Measurements from ENCODE around the gene PSMC6. TPM values are rescaled to one million over a fixed set of nuclear protein-coding genes. Genes with fewer than 3 reads are reported as not detected.

The PSMC6 gene
- total RNA-seq (2021; fragmentation: NEBNext Ultra II Directional; extraction: Animal tissue kit (Norgen Biotek cat#: 25700)) = 100 to 1,000 TPM in 3 of 6 experiments, 10 to 100 TPM in 3; 78.9 to 110 (median 95.3) TPM
- long read RNA-seq, transcript PSMC6-217 (2 exons, 611 nt) = minor isoform, 6 of 218 reads
- long read RNA-seq, transcript PSMC6-201 (14 exons, 2,188 nt) = major isoform, 193 of 218 reads
- long read RNA-seq, partial matches to known transcripts = 9 of 218 reads
- long read RNA-seq, other reads (novel, unspliced or antisense) = 10 of 218 reads

- no peak for TF ChIP-seq CTCF (IDR thresholded peaks at IDR 0.05)
- H3K27me3 Mint-ChIP-seq (ENCODE audit: insufficient read depth) = peaks cover 7% of the 10 kb centered on the region
- DNase-seq = peak; percentile 75
- no peaks in the 10 kb centered on the region for H3K9me3 Mint-ChIP-seq
- H3K4me1 Mint-ChIP-seq (ENCODE audit: low read depth) = peaks cover 66% of the 10 kb centered on the region
- peak within 1 kb of the TSS; percentile 97 for H3K27ac Mint-ChIP-seq
- peaks cover 46% of the 10 kb centered on the region for H3K36me3 Mint-ChIP-seq (ENCODE audit: low read depth)
- H3K4me3 Mint-ChIP-seq = peak within 1 kb of the TSS; percentile 99
Measured at GRCh38 chr14:52706724-52707706, at the start of gene PSMC6. TSS of gene PSMC6 (plus strand) at chr14:52707200. CDS start at chr14:52707220, 20 bp downstream.

- H3K27me3 Mint-ChIP-seq (ENCODE audit: insufficient read depth) = no peaks in the 10 kb centered on the region; the same call in 1 of the 2 replicates
- no peak overlapping the region for H3K27ac Mint-ChIP-seq
- no peaks in the 10 kb centered on the region; the same call in 1 of the 2 replicates for H3K36me3 Mint-ChIP-seq (ENCODE audit: low read depth)
- H3K9me3 Mint-ChIP-seq = no peaks in the 10 kb centered on the region
- no peaks in the 10 kb centered on the region for H3K4me1 Mint-ChIP-seq (ENCODE audit: low read depth)
- no peak for DNase-seq
- no peak overlapping the region for H3K4me3 Mint-ChIP-seq
- no peak for TF ChIP-seq CTCF (IDR thresholded peaks at IDR 0.05)
Measured at GRCh38 chr14:52660325-52660724, 46.7 kb upstream of the PSMC6 start.

GRCh38 chr14:52660832-52661231 is 46.2 kb upstream of the PSMC6 start:
- DNase-seq = no peak
- Mint-ChIP-seq H3K27ac (no peak overlapping the region), H3K9me3 (no peaks in the 10 kb centered on the region), H3K4me1 (ENCODE audit: low read depth) (no peaks in the 10 kb centered on the region), H3K36me3 (ENCODE audit: low read depth) (no peaks in the 10 kb centered on the region; the same call in 1 of the 2 replicates), H3K27me3 (ENCODE audit: insufficient read depth) (no peaks in the 10 kb centered on the region; the same call in 1 of the 2 replicates), H3K4me3 (no peak overlapping the region)
- no peak for TF ChIP-seq CTCF (IDR thresholded peaks at IDR 0.05)

GRCh38 chr14:52661314-52661713 is 45.7 kb upstream of the PSMC6 start:
- H3K4me3 Mint-ChIP-seq = no peak overlapping the region

More at GRCh38 chr14:52661314-52661713, 45.7 kb upstream of the PSMC6 start:
- DNase-seq = no peak
- no peak for TF ChIP-seq CTCF (IDR thresholded peaks at IDR 0.05)
- Mint-ChIP-seq H3K4me1 (ENCODE audit: low read depth) (no peaks in the 10 kb centered on the region), H3K9me3 (no peaks in the 10 kb centered on the region), H3K27me3 (ENCODE audit: insufficient read depth) (no peaks in the 10 kb centered on the region), H3K27ac (no peak overlapping the region), H3K36me3 (ENCODE audit: low read depth) (no peaks in the 10 kb centered on the region; the same call in 1 of the 2 replicates)
